ENCODE results near the gene H6PD. TPM values are rescaled to one million over a fixed set of nuclear protein-coding genes. Genes with fewer than 3 reads are reported as not detected.

Gene H6PD
- total and polyA plus RNA-seq, 2 experiments from 2014 or later = 1.2 to 4.7 TPM

DNA sequence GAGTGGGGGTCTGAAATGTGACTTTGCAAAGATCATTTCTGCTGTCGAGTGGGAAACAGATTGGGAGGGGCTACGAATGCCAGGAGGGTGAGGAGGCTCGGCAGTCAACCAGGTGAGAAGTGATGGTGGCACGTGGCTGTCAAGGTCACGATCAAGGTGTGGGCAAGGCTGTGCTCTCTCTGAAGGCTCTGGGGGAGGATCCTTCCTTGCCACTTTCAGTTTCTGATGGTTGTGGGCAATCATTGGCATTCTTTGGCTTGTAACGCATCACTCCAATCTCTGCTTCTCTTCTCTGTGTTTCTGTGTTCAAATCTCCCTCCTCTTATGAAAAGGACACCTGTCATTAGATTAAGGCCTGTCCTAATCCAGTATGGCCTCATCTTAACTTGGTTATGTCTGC lies 52.0 kb downstream of the H6PD start (continued):
- TF ChIP-seq, protein P1, sequence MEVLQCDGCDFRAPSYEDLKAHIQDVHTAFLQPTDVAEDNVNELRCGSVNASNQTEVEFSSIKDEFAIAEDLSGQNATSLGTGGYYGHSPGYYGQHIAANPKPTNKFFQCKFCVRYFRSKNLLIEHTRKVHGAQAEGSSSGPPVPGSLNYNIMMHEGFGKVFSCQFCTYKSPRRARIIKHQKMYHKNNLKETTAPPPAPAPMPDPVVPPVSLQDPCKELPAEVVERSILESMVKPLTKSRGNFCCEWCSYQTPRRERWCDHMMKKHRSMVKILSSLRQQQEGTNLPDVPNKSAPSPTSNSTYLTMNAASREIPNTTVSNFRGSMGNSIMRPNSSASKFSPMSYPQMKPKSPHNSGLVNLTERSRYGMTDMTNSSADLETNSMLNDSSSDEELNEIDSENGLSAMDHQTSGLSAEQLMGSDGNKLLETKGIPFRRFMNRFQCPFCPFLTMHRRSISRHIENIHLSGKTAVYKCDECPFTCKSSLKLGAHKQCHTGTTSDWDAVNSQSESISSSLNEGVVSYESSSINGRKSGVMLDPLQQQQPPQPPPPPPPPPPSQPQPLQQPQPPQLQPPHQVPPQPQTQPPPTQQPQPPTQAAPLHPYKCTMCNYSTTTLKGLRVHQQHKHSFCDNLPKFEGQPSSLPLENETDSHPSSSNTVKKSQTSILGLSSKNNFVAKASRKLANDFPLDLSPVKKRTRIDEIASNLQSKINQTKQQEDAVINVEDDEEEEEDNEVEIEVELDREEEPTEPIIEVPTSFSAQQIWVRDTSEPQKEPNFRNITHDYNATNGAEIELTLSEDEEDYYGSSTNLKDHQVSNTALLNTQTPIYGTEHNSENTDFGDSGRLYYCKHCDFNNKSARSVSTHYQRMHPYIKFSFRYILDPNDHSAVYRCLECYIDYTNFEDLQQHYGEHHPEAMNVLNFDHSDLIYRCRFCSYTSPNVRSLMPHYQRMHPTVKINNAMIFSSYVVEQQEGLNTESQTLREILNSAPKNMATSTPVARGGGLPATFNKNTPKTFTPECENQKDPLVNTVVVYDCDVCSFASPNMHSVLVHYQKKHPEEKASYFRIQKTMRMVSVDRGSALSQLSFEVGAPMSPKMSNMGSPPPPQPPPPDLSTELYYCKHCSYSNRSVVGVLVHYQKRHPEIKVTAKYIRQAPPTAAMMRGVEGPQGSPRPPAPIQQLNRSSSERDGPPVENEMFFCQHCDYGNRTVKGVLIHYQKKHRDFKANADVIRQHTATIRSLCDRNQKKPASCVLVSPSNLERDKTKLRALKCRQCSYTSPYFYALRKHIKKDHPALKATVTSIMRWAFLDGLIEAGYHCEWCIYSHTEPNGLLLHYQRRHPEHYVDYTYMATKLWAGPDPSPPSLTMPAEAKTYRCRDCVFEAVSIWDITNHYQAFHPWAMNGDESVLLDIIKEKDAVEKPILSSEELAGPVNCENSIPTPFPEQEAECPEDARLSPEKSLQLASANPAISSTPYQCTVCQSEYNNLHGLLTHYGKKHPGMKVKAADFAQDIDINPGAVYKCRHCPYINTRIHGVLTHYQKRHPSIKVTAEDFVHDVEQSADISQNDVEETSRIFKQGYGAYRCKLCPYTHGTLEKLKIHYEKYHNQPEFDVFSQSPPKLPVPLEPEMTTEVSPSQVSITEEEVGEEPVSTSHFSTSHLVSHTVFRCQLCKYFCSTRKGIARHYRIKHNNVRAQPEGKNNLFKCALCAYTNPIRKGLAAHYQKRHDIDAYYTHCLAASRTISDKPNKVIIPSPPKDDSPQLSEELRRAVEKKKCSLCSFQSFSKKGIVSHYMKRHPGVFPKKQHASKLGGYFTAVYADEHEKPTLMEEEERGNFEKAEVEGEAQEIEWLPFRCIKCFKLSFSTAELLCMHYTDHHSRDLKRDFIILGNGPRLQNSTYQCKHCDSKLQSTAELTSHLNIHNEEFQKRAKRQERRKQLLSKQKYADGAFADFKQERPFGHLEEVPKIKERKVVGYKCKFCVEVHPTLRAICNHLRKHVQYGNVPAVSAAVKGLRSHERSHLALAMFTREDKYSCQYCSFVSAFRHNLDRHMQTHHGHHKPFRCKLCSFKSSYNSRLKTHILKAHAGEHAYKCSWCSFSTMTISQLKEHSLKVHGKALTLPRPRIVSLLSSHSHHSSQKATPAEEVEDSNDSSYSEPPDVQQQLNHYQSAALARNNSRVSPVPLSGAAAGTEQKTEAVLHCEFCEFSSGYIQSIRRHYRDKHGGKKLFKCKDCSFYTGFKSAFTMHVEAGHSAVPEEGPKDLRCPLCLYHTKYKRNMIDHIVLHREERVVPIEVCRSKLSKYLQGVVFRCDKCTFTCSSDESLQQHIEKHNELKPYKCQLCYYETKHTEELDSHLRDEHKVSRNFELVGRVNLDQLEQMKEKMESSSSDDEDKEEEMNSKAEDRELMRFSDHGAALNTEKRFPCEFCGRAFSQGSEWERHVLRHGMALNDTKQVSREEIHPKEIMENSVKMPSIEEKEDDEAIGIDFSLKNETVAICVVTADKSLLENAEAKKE (CRISPR knock-in tag; IDR thresholded peaks at IDR 0.05) = no peak
- TF ChIP-seq POLR2AphosphoS5 (IDR thresholded peaks at IDR 0.05; ENCODE audit: low read depth) (no peak), JUNB (IDR thresholded peaks at IDR 0.05; ENCODE audit: unreplicated experiment) (no peak), ZNF331 (CRISPR knock-in tag; IDR thresholded peaks at IDR 0.05; ENCODE audit: low read depth) (no peak), NANOG (IDR thresholded peaks at IDR 0.05; ENCODE audit: borderline replicate concordance) (no peak)
- TF ChIP-seq, protein P2, sequence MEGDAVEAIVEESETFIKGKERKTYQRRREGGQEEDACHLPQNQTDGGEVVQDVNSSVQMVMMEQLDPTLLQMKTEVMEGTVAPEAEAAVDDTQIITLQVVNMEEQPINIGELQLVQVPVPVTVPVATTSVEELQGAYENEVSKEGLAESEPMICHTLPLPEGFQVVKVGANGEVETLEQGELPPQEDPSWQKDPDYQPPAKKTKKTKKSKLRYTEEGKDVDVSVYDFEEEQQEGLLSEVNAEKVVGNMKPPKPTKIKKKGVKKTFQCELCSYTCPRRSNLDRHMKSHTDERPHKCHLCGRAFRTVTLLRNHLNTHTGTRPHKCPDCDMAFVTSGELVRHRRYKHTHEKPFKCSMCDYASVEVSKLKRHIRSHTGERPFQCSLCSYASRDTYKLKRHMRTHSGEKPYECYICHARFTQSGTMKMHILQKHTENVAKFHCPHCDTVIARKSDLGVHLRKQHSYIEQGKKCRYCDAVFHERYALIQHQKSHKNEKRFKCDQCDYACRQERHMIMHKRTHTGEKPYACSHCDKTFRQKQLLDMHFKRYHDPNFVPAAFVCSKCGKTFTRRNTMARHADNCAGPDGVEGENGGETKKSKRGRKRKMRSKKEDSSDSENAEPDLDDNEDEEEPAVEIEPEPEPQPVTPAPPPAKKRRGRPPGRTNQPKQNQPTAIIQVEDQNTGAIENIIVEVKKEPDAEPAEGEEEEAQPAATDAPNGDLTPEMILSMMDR (conservative IDR thresholded peaks at IDR 0.05; ENCODE audit: low read depth in 2 of 2) = no peak
- TF ChIP-seq, protein P3, sequence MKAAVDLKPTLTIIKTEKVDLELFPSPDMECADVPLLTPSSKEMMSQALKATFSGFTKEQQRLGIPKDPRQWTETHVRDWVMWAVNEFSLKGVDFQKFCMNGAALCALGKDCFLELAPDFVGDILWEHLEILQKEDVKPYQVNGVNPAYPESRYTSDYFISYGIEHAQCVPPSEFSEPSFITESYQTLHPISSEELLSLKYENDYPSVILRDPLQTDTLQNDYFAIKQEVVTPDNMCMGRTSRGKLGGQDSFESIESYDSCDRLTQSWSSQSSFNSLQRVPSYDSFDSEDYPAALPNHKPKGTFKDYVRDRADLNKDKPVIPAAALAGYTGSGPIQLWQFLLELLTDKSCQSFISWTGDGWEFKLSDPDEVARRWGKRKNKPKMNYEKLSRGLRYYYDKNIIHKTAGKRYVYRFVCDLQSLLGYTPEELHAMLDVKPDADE (IDR thresholded peaks at IDR 0.05) = no peak
